ENCODE data around the gene CST2. TPM values are rescaled to one million over a fixed set of nuclear protein-coding genes. Genes with fewer than 3 reads are reported as not detected.
"Not testable (repeated sequence)": the region's sequence is repeated elsewhere in the genome, so short reads cannot be mapped to it uniquely, and the experiment has no call there.

Gene CST2, protein sequence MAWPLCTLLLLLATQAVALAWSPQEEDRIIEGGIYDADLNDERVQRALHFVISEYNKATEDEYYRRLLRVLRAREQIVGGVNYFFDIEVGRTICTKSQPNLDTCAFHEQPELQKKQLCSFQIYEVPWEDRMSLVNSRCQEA
- total RNA-seq (not detected), polyA plus RNA-seq (not detected), total RNA-seq (0 to 0.17 (median 0) reads per million in 6 experiments)

DNA sequence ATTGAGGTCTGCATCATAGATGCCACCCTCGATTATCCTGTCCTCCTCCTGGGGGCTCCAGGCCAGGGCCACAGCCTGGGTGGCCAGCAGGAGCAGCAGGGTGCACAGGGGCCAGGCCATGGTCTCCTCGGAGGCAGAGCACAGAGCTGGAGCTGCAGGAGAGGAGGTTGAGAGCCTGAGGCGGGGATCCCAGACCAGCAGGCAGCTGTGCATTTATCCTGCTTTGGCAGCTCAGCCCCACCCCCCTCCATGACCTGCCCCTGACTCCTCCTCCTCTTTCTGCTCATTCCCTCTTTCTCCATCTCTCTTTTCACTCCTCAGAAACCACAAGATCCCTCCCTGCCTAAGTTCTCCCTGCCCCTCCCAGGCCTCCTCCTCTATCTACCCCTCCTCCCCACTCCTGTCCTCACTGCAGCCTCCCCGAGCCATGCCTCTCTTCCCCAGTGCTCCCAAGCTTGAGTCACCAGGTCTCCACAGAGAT is at the start of gene CST2:
Gene CST2 (minus strand): TSS at position 189 of the 481 bp plus-strand sequence. CDS start 69 bp downstream, at position 120.
- Mint-ChIP-seq H3K9me3 (no peaks in the 10 kb centered on the region), H3K27me3 (peaks cover 1 to 16% (median 4%) of the 10 kb centered on the region in 5 donors), H3K27ac (peak within 1 kb of the TSS in 1 of 10 donors; percentile 52), H3K36me3 (no peaks in the 10 kb centered on the region), H3K4me1 (peaks cover 0 to 6% (median 0%) of the 10 kb centered on the region in 4 donors), H3K4me3 (no peak within 1 kb of the TSS)
- no peak for DNase-seq
- POLR2A ChIA-PET: no interaction called here
- ATAC-seq: no peak

DNA sequence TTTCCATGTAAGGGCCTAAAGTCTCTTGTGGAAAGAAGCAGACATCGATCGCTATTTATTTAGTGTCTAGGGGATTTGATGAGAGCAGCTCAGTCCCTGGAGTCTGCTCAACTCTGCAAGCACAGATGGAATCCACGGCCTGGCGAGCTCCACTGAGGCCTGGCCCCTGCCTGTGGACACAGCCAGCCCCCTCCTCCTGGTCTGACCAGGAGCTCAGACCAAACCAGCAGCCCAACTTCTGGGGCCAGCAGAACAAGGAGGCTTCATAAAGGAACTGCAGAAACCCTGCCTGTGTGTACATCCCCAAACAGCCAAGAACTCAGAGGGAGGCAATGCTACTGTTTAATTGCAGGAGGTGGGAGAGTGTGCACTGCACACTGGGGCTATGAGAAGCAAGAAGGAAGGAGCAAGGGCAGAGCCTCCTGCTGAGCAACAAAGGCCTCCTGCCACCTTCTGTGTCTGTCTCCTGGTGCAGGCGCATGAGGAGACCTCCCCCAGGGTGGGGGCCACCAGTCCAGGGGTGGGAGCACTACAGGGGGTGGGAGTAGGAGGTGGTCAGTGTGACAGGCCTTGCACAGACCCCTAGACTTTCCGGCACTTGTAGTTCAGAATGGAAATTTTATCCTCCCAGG is 49.2 kb upstream of the CST2 start:
- no peaks in the 10 kb centered on the region for H3K36me3 Mint-ChIP-seq
- ATAC-seq (no peak), DNase-seq (no peak)
- no peaks in the 10 kb centered on the region for H3K9me3 Mint-ChIP-seq
- no peak overlapping the region for H3K4me3 Mint-ChIP-seq
- peaks cover 0 to 3% (median under 1%) of the 10 kb centered on the region in 5 donors for H3K27me3 Mint-ChIP-seq
- peak overlapping the region in 2 of 10 donors; percentile 31 to 46 for H3K27ac Mint-ChIP-seq
- H3K4me1 Mint-ChIP-seq: peaks cover 15 to 36% (median 29%) of the 10 kb centered on the region in 4 donors
- POLR2A ChIA-PET: no interaction called here

DNA sequence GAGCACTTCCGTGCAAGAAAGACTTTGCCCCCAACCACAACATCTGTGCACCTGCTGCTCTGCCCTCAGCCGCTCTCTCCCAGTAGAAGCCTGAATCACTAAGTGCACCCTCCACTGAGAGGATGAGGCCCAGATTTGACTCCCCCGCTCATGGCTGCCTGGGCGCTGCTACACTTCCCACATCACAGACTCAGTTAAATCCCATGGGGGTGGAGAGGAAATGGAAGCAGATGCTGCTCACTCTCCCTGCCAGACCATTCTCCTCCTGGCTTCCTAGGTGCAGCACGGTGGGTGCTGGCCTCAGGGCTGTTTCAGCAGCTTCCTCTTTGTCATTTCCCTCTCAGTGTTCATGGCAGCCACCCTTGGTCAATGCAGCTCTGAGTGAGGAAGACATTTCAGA is 48.2 kb upstream of the CST2 start:
- H3K9me3 Mint-ChIP-seq: no peaks in the 10 kb centered on the region
- H3K4me3 Mint-ChIP-seq: peak overlapping the region in 3 of 10 donors; percentile 2 to 82 (median 54)
- H3K27me3 Mint-ChIP-seq: peaks cover 0 to 10% (median 4%) of the 10 kb centered on the region in 5 donors
- H3K27ac Mint-ChIP-seq: peak overlapping the region in 4 of 10 donors; percentile 46 to 79 (median 60)
- DNase-seq (no peak), ATAC-seq (peak in 1 of 2 donors; percentile 16)
- H3K36me3 Mint-ChIP-seq: no peaks in the 10 kb centered on the region
- POLR2A ChIA-PET: no interaction called here
- H3K4me1 Mint-ChIP-seq: peaks cover 15 to 36% (median 30%) of the 10 kb centered on the region in 4 donors

- peaks cover 2 to 21% (median 5%) of the 10 kb centered on the region in 5 donors for H3K27me3 Mint-ChIP-seq
- H3K4me3 Mint-ChIP-seq: peak overlapping the region in 4 of 10 donors; percentile 40 to 82 (median 62)
- no peaks in the 10 kb centered on the region for H3K36me3 Mint-ChIP-seq
- peak overlapping the region in 4 of 10 donors; percentile 46 to 88 (median 80) for H3K27ac Mint-ChIP-seq
- POLR2A ChIA-PET: no interaction called here
- H3K9me3 Mint-ChIP-seq: no peaks in the 10 kb centered on the region
- ATAC-seq (peak in 1 of 2 donors; percentile 87), DNase-seq (peak in 2 of 10 donors; percentile 21 to 36)
- H3K4me1 Mint-ChIP-seq: peaks cover 15 to 36% (median 31%) of the 10 kb centered on the region in 4 donors
Measured at GRCh38 chr20:23873370-23874015, 47.0 kb upstream of the CST2 start.

GRCh38 chr20:23872065-23872464 is 45.5 kb upstream of the CST2 start:
- POLR2A ChIA-PET: no interaction called here
- Mint-ChIP-seq H3K9me3 (no peaks in the 10 kb centered on the region), H3K4me1 (peaks cover 17 to 39% (median 33%) of the 10 kb centered on the region in 4 donors), H3K27ac (peak overlapping the region in 1 of 10 donors; percentile 46), H3K4me3 (no peak overlapping the region), H3K27me3 (peaks cover 2 to 34% (median 7%) of the 10 kb centered on the region in 5 donors), H3K36me3 (no peaks in the 10 kb centered on the region)
- DNase-seq (no peak), ATAC-seq (no peak)

DNA sequence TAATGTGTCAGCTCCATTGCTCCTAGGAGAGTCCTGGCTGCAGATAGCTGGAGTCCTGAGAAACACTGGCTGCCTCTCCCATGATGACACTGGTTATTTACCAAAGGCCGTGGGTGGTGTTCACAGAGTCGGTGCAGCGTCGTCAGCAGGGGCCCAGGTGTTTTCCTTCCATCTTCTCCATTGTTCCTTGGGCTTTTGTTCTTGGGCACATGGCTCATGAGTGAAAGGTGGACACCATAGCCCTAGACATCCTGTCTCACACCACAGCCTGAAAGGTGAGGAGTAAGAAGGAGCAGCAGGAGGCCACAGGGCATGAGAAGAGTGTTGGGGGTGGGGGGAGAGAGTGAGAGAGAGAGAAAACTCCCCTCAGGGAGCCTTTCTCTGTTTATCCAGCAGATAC is 43.9 kb upstream of the CST2 start:
- H3K4me3 Mint-ChIP-seq: no peak overlapping the region
- POLR2A ChIA-PET: no interaction called here
- ATAC-seq (no peak), DNase-seq (no peak)
- peaks cover 21 to 38% (median 30%) of the 10 kb centered on the region in 4 donors for H3K4me1 Mint-ChIP-seq
- H3K27ac Mint-ChIP-seq: no peak overlapping the region
- H3K36me3 Mint-ChIP-seq: no peaks in the 10 kb centered on the region
- H3K9me3 Mint-ChIP-seq: no peaks in the 10 kb centered on the region
- H3K27me3 Mint-ChIP-seq: peaks cover 2 to 45% (median 11%) of the 10 kb centered on the region in 5 donors

DNA sequence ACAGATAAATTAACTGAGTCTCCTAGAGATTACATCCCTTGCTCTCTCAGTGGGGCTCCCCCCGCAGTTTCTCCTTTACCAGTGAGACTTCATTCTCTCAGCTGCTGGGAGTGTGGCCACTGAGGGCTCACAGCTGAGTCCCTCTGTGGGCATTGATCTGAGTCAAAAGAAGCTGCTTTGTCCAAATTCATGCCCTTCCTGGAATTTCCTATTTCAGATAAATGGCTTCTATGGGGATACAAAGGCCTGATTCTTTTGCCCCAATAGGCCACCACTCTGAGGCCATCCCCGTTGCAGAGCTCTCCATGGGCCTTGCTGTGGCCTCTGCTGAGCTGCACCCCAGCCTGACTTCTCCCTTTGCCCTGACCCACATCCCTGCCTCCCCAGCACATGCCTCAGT is 43.0 kb upstream of the CST2 start:
- ATAC-seq: no peak
- no peak for DNase-seq
- Mint-ChIP-seq H3K4me3 (no peak overlapping the region), H3K27me3 (peaks cover 0 to 45% (median 11%) of the 10 kb centered on the region in 5 donors), H3K4me1 (peaks cover 15 to 29% (median 23%) of the 10 kb centered on the region in 4 donors), H3K36me3 (no peaks in the 10 kb centered on the region), H3K27ac (no peak overlapping the region), H3K9me3 (no peaks in the 10 kb centered on the region)
- POLR2A ChIA-PET: no interaction called here

- Mint-ChIP-seq H3K9me3 (peaks cover 0 to 3% (median 0%) of the 10 kb centered on the region in 9 donors), H3K4me3 (no peak overlapping the region), H3K27ac (no peak overlapping the region), H3K27me3 (peaks cover 0 to 45% (median 11%) of the 10 kb centered on the region in 5 donors), H3K4me1 (peaks cover 8 to 17% (median 15%) of the 10 kb centered on the region in 4 donors), H3K36me3 (no peaks in the 10 kb centered on the region)
- ATAC-seq: no peak
- no peak for DNase-seq
- POLR2A ChIA-PET: no interaction called here
Measured at GRCh38 chr20:23868321-23868720, 41.8 kb upstream of the CST2 start.

- H3K36me3 Mint-ChIP-seq: no peaks in the 10 kb centered on the region
- peak in 1 of 2 donors; percentile 46 for ATAC-seq
- H3K27ac Mint-ChIP-seq: peak overlapping the region in 3 of 10 donors; percentile 29 to 88 (median 87)
- POLR2A ChIA-PET: no interaction called here
- H3K4me3 Mint-ChIP-seq: peak overlapping the region in 2 of 10 donors; percentile 11 to 34
- peaks cover 0 to 3% (median 0%) of the 10 kb centered on the region in 9 donors for H3K9me3 Mint-ChIP-seq
- H3K27me3 Mint-ChIP-seq: peaks cover 0 to 45% (median 11%) of the 10 kb centered on the region in 5 donors
- peak in 1 of 10 donors; percentile 7 for DNase-seq
- peaks cover 4 to 13% (median 6%) of the 10 kb centered on the region in 4 donors for H3K4me1 Mint-ChIP-seq
Measured at GRCh38 chr20:23867152-23867776, 40.7 kb upstream of the CST2 start.

DNA sequence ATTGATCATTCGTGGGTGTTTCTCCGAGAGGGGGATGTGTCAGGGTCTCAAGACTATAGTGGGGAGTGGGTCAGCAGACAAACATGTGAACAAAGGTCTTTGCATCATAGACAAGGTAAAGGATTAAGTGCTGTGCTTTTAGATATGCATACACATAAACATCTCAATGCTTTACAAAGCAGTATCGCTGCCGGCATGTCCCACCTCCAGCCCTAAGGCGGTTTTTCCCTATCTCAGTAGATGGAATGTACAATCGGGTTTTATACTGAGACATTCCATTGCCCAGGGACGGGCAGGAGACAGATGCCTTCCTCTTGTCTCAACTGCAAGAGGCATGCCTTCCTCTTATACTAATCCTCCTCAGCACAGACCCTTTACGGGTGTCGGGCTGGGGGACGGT is 34.2 kb upstream of the CST2 start:
- H3K27ac Mint-ChIP-seq, DNase-seq, ATAC-seq, H3K4me3 Mint-ChIP-seq, H3K9me3 Mint-ChIP-seq, H3K36me3 Mint-ChIP-seq, H3K4me1 Mint-ChIP-seq, H3K27me3 Mint-ChIP-seq, POLR2A ChIA-PET: not testable (repeated sequence)

DNA sequence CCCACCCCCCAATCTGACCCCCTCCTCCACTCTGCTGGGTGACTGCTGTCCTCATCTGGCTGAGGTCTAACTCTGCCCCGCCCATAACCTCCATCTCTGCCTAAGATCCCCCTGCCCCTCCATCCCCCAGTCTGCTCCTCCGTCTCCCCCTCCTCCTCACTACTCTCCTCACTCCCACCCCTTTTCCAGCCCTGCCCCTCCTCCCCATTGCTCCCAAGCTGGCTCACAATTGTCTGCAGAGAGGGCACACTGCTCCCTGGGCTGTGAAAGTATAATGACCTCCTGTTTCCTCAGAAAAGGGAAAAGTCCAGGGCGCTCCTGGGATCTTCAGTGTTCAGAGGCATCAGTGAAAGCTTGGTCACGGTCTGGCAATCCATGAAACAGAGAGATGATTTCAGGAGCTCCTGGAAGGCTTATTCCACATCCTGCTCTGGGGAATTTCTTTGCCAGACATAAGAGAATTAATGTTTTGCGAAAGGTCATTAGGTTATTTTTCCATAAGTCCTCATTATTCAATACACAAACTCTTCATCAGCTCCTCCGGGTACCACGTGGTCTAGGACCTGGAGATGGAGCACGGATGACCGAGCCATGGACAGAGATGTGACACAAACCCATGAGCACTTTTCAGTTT is 31.6 kb upstream of the CST2 start:
- POLR2A ChIA-PET: no interaction called here
- Mint-ChIP-seq H3K9me3 (no peaks in the 10 kb centered on the region), H3K27me3 (peaks cover 0 to 2% (median 0%) of the 10 kb centered on the region in 5 donors), H3K4me3 (no peak overlapping the region), H3K4me1 (peaks cover 0 to 5% (median under 1%) of the 10 kb centered on the region in 4 donors), H3K27ac (no peak overlapping the region), H3K36me3 (no peaks in the 10 kb centered on the region)
- ATAC-seq (no peak), DNase-seq (no peak)

DNA sequence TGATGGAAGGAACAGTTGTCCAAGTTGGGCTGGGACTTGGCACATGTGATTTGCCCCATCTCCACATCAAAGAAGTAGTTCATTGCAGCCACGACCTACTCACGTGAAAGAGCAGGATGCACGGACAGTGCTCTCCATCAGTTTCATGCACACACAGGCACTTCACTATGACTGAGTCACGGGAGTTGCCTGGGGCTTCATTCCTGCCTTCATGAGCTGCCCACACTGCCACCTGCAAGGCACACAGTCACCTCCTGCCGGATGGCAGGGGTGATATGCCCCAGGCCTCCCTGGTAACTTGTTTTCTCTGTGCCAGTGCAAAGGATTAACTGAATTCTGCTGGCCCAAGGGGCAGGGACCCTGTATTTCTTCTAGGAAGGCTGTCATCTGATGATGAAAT is 30.2 kb upstream of the CST2 start:
- POLR2A ChIA-PET: no interaction called here
- Mint-ChIP-seq H3K4me1 (peaks cover 0 to 3% (median 0%) of the 10 kb centered on the region in 4 donors), H3K36me3 (no peaks in the 10 kb centered on the region), H3K27ac (no peak overlapping the region), H3K4me3 (no peak overlapping the region), H3K27me3 (peaks cover 0 to 2% (median 0%) of the 10 kb centered on the region in 5 donors), H3K9me3 (no peaks in the 10 kb centered on the region)
- DNase-seq: no peak
- no peak for ATAC-seq
